Measurements from ENCODE around the gene CYLD.

The CYLD gene

DNA sequence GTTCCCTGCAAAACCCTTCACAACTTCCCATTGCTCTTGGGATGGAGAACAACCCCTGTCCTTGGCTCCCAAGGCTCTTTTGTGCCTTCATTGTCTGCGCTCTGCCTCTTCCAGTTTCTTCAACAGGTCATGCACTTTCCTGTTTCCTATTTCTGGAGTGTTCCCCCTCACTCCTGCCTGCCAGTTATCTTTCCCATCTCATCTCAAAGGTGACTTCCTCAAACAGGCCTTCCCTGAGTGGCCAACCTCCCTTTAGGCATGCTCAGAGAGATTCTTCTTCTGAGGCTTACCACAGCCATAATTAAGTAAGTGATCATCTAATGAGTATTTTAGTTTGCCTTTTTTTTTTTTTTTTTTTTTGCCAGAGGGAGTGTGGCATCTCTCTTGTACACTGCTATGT lies 2.9 kb upstream of the CYLD start:
- Mint-ChIP-seq H3K4me3 (peak overlapping the region in 2 of 3 experiments; percentile 17 to 19), H3K27ac (no peak overlapping the region), H3K27me3 (ENCODE audit: low read depth) (peaks cover 12% of the 10 kb centered on the region), H3K4me1 (peaks cover 29% of the 10 kb centered on the region), H3K36me3 (ENCODE audit: low read depth) (no peaks in the 10 kb centered on the region), H3K9me3 (no peaks in the 10 kb centered on the region)
- TF ChIP-seq CTCF (IDR thresholded peaks at IDR 0.05; ENCODE audit: unreplicated experiment in 3 of 3): no peak

DNA sequence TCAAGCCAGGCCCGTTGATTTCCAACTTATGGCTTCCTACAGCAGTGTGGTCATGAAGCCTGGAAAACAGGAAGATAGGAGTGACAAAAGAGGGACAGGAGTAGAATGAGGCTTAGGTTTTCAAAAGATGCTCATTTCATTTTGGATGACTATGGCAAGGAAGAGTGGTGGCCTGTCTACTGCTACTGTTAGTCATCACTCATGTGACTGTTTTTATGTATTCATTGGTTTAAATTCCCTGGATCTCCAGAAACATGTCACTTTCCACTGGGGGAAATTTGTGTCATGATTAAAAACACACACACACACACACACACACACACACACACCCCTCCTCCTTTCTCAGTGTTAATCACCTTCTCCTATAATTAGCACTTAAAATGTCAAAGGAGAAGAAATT lies 1.1 kb upstream of the CYLD start:
- Mint-ChIP-seq H3K9me3 (no peaks in the 10 kb centered on the region), H3K27me3 (ENCODE audit: low read depth) (peaks cover 12% of the 10 kb centered on the region), H3K4me3 (peak overlapping the region; percentile 55 to 82 (median 80)), H3K27ac (peak overlapping the region in 1 of 3 experiments; percentile 40), H3K36me3 (ENCODE audit: low read depth) (no peaks in the 10 kb centered on the region), H3K4me1 (peaks cover 28% of the 10 kb centered on the region)
- no peak for TF ChIP-seq CTCF (IDR thresholded peaks at IDR 0.05; ENCODE audit: unreplicated experiment in 3 of 3)

GRCh38 chr16:50741225-50741780 lies 583 bp upstream of the CYLD start:
- Mint-ChIP-seq H3K27ac (peak overlapping the region in 1 of 3 experiments; percentile 70), H3K4me3 (peak overlapping the region; percentile 80 to 83 (median 82)), H3K27me3 (ENCODE audit: low read depth) (peaks cover 12% of the 10 kb centered on the region), H3K9me3 (no peaks in the 10 kb centered on the region), H3K4me1 (peaks cover 28% of the 10 kb centered on the region), H3K36me3 (ENCODE audit: low read depth) (no peaks in the 10 kb centered on the region)
- no peak for TF ChIP-seq CTCF (IDR thresholded peaks at IDR 0.05; ENCODE audit: unreplicated experiment in 3 of 3)

GRCh38 chr16:50742576-50743200 lies 802 bp downstream of the CYLD start:
- Mint-ChIP-seq H3K4me3 (peak overlapping the region; percentile 82 to 96 (median 92)), H3K27me3 (ENCODE audit: low read depth) (peaks cover 8% of the 10 kb centered on the region), H3K36me3 (ENCODE audit: low read depth) (no peaks in the 10 kb centered on the region), H3K9me3 (no peaks in the 10 kb centered on the region), H3K27ac (no peak overlapping the region), H3K4me1 (peaks cover 28% of the 10 kb centered on the region)
- TF ChIP-seq CTCF (IDR thresholded peaks at IDR 0.05; ENCODE audit: unreplicated experiment in 3 of 3): no peak

DNA sequence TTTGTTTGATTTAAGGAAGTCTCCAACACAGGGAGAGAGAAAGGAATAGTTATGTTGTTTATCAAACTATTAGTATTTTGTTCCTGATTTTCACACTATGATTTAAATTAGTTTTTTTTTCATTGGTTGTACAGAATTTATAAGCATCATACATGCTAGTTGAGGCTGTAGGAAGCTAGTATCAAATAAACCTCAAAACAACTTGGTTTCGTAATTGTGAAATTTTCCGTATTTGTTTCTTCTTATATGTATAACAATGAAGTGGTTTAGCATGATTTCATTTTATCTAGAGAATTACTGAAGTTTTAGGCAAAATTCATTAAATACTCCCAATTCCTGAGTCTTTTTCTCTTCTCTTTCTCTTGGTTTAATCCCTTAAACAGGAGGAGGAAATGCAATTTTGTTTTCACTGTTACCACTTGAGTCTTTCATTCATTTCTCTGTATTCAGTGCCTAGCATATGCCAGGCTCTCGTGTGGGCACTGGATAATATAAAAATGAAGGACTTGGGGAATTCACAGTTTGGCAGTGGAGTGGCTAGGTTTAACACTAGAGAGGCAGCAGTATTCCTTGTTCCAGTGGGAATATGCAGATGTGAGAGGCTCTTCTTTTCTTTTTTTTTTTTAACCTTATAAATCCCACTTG lies 1.8 kb downstream of the CYLD start:
- Mint-ChIP-seq H3K4me1 (peaks cover 30% of the 10 kb centered on the region), H3K36me3 (ENCODE audit: low read depth) (no peaks in the 10 kb centered on the region), H3K27ac (no peak overlapping the region), H3K27me3 (ENCODE audit: low read depth) (peaks cover 3% of the 10 kb centered on the region), H3K9me3 (no peaks in the 10 kb centered on the region), H3K4me3 (peak overlapping the region; percentile 82 to 96 (median 92))
- TF ChIP-seq CTCF (IDR thresholded peaks at IDR 0.05; ENCODE audit: unreplicated experiment in 3 of 3): no peak
